Hematopoietic multipotent progenitor cell treated with erythropoietin and hydrocortisone succinate and interleukin-3 and kit ligand, for 8 days (in vitro differentiated cells): ENCODE results near the gene TRUB2.

Experiments
- DNase-seq: peaks from one replicate; pipeline ENCODE4 v3.0.0-alpha.2; 2015

TRUB2 gene, protein sequence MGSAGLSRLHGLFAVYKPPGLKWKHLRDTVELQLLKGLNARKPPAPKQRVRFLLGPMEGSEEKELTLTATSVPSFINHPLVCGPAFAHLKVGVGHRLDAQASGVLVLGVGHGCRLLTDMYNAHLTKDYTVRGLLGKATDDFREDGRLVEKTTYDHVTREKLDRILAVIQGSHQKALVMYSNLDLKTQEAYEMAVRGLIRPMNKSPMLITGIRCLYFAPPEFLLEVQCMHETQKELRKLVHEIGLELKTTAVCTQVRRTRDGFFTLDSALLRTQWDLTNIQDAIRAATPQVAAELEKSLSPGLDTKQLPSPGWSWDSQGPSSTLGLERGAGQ

DNA sequence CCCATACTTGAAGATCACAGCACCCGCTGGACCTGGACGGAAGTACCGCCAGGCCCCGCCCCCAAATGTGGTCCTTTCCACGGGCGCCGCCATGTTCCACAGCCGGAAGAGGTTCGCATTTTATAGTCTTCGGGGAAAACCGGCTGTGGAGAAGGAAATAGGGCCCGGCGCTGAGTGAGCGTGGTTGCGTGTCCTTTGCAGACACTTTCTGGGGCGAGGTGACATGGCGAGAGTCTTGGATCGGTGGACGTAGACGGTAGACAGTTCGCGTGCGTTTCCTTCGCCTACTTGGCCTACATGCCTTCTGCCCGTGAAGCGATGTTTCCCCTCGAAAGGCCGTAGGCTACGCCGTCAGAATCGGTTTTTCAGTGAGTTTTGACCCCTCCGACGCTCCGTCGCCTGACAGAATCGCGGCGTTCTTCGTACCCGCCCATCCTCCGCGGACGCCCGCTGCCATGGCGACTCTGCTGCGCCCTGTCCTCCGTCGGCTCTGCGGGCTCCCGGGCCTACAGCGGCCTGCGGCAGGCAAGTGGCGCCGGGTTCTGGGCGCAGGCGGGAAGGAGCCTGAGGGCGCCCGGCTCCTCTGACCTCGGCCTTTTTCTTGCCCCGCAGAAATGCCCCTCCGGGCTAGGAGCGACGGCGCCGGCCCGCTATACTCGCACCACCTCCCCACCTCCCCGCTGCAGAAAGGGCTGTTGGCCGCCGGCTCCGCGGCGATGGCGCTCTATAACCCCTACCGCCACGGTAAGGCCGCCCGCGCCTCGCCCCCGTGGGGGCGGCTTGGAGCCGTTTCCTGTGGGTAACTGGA lies at the start of gene TRUB2, which contains the start of gene COQ4:
TRUB2 (minus strand) TSS at position 44 of the 808 bp plus-strand sequence; CDS start at position 5, 39 bp downstream.
COQ4 (plus strand) TSS at position 436 of the 808 bp plus-strand sequence; CDS start at position 456, 20 bp downstream.
- peak; percentile 95 for DNase-seq

DNA sequence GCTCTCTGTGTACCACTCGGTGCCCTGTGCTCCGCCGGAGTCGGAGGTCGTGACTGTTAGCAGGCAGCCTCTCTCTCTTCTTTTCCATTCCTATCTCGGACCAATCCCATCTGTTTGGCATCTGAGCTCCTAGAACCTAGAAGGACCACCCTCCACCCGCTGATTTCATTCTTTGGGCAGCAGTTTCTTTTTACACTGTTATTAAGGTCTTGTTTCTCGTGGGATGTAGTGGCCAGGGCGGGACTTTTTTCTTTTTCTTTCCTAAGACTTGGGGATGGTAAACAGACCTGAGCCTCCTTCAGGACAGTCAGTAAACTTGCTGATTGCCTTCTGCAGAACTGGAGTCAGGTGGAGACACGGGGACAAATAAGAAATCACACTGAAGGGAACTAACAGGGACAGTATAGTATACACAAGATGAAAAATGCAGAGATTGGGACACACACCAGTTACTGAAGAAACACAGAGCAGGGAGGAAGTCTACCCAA lies 49.4 kb upstream of the TRUB2 start:
- DNase-seq = peak; percentile 14

DNA sequence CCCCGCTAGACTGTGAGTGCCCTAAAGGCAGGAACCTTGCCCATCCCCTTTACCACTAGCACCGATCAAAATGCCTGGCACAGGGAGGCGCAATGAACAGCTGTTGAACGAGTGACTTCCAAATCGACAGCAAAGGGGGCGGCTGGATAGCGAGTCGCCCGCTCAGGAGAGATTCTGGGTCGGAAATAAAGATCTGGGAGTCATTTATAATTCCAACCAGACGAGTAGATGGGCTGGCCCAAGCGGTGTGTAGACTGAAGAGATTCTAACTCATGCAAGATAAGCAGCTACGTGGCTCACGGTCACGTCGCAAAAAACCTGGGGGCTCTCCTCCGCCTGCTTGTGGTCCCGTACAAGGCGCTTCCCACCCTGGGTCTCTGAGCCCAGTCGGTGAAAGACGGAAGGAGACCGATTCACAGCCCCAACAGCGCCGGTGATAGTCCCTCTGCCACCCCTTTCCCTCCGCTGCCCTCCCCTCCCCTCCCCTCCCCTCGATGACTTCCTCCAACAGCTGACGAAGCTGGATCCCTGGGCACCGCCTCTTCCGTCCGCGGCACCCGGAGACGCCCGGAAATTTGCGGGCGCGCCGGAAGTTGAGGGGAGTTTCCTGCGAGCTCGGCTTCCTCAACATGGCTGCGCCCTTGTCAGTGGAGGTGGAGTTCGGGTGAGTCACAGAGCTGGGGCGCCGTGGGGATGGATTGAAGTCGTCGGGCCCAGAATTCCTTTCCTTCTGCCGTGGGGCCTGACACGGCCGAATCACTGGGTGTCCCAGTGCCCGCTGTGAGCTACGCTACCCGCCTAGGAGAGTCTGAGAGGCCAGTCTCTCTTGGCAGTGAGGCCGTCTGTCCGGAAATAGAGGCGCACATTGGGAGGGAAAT lies 48.7 kb upstream of the TRUB2 start, which contains the start of gene URM1:
URM1 (plus strand) TSS at position 623 of the 878 bp plus-strand sequence; CDS start at position 630, 7 bp downstream.
- DNase-seq = peak; percentile 97

DNA sequence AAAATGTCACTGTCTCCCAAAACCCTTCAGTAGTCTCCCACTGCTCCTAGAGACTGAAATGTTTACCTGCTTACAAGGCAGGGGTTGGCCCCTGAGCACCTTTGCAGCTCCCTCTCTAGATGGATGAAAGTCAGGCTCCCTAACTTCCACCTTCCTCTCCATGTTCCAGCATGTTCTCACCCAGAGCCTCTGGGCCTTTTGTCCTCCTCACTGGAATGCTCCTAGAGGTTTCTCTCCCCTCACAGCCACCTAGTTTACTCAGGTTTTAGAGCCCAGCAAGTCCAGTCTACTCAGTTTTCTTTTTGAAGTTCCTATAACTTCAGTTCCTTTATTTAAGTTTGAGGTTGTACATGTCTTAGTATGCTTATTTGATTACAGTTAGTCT lies 48.1 kb upstream of the TRUB2 start:
- DNase-seq = no peak

DNA sequence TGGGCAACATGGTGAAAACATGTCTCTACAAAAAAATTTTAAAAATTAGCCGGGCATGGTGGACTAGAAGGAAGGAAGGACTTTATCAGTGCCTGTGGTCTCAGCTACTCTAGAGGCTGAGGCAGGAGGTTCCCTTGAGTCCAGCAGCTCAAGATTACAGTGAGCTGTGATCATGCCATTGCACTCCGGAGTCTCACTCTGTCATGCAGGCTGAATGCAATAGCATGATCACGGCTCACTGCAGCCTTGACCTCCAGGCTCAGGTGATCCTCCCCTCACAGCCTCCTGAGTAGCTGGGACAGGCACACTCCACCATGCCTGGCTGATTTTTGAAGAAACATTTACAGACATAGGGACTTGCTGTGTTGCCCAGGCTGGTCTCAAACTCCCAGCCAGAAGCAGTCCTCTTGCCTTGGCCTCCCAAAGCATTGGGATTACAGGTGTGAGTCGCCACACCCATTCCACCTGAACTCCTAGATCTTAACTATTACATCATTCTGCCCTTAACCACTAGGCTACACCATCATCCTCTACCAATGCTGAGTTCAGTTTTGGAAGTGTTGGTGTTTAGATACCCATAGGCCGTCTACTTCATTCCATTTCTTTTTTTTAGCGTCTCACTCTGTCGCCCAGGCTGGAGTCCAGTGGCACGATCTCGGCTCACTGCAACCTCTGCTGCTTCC lies 46.9 kb upstream of the TRUB2 start:
- no peak for DNase-seq

DNA sequence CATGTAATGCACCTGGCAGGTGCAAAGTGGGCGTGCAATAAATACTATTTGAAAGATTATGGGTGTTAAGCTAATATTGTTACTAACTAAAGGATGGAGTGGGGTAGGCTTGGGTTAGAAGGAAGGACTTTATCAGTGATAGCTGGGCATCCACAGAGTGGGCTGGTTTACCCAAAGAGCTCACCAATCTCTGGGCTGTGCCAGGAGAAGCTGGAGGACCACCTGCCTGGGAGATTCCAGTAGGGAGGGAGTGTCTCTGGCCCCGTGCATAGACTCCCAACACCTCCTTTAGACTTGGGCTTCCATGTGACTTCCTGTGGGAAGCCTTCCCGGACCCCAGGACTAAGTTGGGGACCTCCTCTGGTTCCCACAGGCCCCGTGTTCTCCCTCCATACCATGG lies 43.3 kb upstream of the TRUB2 start:
- DNase-seq = no peak

DNA sequence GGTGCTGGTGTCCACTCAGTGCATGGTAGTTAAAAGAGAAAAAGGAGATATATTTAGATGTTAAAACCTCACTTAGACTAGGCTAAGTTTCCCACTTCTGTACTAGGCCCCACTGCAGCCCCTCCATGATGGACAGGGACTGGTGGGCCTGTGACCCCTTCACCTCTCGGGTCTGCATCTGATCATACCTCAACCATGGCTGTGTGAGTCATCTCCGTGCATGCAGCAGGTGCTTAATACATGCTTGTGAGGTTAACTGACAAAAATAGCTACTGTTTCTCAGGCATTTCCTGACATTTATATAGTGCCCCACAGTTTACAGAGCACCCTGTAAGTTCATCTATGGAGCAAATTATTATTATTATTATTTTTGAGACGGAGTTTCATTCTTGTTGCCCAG lies 40.5 kb upstream of the TRUB2 start:
- DNase-seq = no peak

DNA sequence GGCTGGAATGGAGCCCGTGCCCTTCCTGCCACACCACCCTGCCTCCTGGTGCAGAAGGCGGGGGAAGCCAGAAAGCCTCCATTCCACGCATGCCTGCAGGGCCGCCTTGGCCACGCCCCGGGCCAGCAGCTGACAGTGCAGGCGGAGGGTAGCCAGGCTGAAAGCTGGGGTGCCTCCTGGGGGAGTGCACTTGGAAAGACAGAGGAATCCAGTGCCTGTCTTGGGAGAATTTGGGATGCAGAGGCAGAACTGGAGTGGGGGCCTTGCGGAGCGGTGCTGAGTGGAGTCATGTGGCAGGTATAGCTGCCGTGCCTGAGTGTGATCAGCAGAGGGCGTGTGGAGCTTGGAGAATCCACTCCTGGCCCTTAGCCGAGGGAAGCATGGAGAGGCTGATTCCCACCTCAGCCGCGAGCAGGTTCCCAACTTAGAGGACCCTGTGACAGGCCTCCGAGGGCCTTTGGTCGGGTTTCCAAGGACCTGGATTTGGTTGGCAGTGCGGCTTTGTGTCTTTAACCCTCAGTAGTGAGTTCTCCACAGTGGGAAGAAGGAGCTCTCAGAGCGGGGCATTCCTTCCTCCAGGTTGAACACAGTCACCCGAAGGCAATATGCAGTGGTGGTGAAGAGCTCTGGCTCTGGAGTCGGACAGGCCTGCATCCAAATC lies 39.9 kb upstream of the TRUB2 start:
- peak; percentile 84 for DNase-seq

DNA sequence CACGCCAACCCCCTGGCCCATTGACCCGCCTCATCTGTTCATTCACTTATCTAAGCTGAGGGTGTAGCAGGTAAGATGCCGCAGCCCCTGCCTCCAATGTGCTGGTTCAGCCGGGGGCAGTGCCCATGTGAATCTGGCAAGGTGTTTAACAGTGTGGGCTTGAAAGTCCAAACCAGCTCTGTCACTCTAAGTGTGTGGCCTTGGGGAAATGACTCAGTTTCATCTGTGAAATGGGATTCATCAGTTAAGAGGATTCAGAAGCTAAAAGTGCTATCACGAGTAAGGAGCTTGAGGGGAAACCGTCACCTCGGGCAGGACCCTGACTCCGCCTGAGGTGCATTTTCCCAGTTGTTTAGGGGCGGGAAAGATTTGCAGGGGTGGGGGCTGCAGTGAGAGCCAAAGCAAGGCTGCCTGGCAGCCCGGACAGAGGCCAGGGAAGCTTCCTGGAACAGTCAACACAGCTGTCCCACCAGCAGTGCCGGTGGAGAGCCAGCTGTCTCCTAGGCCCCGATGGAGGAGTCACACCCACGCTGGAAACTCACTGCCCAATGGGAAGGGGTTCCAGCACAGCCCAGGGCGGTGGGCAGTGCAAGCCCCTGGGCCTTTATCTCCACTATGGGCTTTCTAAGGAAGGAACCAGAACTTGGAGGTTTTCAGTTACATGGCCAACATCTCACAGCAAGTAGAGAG lies 39.2 kb upstream of the TRUB2 start:
- no peak for DNase-seq

DNA sequence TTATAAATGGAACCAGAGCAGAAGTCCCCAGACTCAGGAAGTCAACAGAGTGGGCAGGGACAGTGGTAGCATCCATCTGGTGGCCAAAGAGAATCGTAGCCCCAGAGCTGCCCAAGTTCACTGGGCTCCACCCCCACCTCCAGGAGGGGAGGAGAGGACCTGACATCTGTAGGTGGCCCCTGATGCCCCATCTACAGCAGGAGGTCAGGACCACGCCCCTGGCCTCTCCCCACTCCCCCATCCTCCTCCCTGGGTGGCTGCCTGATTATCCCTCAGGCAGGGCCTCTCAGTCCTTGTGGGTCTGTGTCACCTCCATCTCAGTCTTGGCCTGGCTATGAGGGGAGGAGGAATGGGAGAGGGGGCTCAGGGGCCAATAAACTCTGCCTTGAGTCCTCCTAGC lies 38.6 kb upstream of the TRUB2 start:
- no peak for DNase-seq

DNA sequence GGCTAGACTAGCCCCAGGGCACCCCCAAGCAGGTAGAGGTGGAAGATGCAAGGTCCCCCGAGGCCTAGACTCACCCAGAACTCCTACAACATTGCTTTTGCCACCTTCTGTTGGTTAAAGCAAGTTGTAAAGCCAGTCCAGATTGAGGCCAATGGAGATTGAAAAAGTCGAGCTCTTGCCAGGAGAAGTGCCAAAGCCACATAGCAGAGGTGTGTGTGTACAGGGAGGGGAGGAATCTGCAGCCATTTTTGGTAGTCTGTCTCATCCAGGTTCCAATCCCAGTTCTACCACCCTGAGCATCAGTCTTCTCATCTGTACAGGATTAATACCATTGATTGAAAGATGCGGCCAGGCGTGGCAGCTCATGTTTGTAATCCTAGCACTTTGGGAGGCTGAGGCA lies 36.6 kb upstream of the TRUB2 start:
- DNase-seq = no peak

DNA sequence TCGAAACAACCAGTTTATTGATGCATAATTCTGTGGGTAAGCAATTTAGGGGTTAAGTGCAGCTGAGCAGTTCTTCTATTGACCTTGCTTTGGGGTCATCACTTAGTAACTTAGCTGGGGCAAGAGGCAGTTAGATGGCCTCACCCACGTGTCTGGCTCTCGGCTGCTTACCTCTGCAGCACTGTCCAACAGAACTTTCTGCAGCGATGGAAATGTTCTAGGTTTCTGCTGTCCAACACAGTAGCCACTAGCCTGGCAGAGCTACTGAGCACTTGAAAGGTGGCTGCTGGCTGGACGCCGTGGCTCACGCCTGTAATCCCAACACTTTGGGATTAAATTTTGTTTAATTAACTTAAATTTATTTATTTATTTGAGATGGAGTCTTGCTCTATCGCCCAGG lies 35.8 kb upstream of the TRUB2 start:
- DNase-seq = no peak

DNA sequence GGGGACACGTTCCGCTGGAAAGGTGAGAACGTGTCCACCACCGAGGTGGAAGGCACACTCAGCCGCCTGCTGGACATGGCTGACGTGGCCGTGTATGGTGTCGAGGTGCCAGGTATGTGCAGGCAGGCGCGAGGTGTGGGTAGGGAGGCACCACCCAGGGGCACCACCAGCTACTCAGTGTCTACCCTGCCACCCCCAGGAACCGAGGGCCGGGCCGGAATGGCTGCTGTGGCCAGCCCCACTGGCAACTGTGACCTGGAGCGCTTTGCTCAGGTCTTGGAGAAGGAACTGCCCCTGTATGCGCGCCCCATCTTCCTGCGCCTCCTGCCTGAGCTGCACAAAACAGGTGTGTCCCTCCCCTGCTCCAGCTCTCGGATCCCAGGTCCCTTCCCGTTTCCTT lies 33.2 kb upstream of the TRUB2 start:
- DNase-seq = no peak

DNA sequence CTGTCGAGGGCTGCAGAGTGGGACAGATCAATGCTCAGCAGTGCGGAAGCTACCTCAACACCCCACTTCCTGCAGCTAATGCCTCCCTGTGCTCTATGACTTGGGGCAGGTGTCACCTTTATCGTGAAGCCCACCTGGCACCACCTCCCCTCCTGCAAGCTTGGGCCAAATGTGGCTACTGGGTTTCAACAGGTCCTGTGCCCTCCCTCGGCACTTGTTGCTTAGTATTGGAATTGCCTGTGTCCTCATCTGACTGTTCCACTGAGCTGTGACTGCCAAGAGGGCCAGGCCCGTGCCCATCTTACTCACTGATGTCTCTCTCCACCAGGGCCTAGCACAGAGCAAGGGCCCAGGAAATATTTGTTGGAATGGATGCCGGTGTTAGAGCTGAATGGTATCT lies 27.5 kb upstream of the TRUB2 start:
- DNase-seq = no peak

DNA sequence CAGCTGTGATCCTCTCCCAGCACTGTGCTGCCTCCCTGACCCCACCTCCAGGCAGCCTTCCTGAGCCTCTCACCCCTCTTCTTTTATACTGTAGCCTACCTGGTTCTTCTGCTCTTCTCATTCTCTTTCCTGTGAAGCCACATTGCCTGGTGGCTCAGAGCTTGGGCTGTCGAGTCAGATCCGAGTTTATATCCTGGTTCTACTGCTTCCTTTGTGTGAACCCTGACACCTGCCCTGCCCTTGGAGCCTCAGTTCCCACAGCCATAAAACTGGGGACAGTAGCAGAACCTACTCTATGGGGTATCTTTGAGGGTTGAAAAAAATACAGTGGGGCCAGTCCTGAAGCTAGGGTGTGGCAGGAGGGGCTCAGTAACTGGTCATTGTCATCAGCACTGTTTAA lies 26.9 kb upstream of the TRUB2 start:
- DNase-seq = no peak

DNA sequence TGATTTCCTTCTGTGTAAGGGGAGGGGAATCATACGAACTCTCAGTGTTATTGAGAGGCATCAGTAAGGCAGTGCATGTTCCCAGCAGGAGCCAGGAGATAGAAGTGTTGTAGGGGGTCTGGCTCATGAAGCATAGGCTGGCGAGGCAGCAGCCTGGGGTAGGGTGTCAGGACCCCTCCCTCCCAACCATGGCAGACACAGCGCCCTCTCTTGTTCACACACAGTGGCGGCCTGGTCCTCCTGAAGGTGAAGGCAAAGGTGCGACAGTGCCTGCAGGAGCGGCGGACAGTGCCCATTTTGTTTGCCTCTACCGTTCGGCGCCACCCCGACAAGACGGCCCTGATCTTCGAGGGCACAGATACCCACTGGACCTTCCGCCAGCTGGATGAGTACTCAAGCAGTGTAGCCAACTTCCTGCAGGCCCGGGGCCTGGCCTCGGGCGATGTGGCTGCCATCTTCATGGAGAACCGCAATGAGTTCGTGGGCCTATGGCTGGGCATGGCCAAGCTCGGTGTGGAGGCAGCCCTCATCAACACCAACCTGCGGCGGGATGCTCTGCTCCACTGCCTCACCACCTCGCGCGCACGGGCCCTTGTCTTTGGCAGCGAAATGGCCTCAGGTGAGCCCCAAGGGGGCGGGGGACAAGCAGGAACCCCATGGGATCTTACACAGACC lies 22.8 kb upstream of the TRUB2 start:
- no peak for DNase-seq

DNA sequence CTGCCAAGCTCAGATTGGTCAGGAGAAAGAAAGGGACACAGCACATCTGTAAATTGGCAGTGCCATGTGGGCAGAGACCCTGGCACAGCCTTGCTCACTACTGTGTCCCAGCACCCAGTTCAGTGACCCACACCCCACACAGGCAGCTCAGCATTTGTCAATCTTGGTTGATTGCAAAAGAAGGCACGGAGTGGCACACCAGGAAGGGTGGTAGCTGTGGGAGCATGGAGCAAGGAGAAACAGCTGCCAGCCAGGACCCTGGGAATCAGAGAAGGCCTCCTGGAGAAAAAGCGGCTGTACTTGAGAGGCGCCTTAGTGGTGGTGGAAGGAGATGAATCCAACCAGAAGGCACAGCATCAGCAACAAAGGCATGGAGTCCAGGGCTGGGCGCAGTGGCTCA lies 21.6 kb upstream of the TRUB2 start:
- no peak for DNase-seq

DNA sequence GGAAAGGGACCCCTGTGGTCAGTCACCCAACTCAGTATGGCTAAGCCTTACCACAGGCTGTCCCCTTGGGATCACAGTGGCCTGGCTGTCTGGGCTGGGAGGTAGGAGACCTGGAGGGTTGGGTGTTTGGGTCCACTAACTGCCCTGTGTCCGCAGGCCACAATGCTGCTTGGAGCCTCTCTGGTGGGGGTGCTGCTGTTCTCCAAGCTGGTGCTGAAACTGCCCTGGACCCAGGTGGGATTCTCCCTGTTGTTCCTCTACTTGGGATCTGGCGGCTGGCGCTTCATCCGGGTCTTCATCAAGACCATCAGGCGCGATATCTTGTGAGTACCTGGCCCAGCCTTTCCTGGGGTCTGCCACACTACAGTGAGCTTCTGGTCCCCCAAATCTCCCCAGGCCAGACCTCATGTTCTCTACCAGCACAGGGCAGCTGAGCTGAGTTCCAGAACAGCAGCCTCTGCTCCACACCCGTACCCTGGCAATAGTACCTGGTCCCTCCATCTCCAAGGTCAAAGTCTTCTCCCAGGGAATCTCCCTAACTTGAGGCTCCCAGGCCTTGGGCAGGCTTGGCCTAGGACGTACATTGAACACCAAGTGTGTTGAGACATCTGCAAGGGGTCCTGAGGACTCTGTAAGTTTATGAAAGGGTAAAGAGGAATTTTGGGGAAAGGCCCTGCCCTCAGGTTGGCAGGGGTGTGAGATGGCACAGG lies 20.9 kb upstream of the TRUB2 start:
- DNase-seq = no peak

DNA sequence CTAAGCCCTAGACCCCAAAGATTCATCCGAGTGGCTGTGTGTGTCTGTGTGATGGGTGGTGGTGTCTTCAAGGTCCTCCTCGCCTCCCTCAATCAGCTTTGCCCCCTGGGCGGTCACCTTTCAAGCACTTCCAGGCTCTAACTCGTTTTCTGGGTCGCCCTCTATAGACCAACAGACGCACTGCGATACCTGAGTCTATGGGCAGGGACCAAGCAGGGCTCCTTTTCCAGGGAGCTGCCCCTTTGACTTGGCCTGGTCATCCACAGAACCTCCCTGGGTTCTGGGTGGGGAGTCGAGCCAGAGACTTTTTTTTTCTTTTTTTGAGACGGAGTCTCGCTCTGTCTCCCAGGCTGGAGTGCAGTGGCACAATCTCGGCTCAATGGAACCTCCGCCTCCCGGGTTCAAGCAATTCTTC lies 19.2 kb upstream of the TRUB2 start:
- peak; percentile 84 for DNase-seq
